ENCODE data around the gene TAF4.

The TAF4 gene

DNA sequence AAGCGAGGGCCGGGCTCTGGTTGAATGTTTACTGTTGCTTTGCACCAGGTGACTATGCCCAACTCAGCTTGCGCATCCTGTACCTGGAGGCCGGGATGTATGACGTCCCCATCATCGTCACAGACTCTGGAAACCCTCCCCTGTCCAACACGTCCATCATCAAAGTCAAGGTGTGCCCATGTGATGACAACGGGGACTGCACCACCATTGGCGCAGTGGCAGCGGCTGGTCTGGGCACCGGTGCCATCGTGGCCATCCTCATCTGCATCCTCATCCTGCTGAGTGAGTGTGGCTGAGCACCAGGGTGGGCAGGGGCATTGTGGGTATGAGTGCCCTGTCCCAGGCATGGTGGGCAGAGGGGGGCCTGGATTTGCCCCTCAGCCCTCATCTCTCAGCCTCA lies 136.1 kb downstream of the TAF4 start:
- DNase-seq = no peak

DNA sequence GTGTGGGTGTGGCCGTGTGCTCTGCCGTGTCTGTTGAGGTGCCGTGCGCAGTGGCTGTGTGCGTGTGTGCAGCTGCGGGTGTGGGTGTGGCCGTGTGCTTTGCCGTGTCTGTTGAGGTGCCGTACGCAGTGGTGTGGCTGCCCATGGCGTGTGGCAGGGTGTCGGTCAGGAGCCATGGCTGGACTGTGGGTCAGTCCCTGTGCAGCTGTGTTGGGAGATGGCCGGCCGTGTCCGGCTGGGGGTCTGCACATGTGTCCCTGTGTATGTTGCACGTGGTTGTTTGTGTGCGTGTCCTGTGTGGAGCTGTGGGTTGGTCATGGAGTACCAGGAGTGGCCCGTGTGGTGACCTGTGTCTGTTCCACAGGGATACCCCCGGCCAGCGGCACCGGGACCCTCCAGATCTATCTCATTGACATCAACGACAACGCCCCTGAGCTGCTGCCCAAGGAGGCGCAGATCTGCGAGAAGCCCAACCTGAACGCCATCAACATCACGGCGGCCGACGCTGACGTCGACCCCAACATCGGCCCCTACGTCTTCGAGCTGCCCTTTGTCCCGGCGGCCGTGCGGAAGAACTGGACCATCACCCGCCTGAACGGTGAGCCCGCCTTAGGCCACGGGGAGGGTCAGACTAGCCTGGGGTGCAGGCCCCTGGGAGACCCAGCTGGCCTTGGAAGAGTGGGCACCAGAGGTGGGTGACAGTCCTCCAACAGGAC lies 137.7 kb downstream of the TAF4 start:
- no peak for DNase-seq

DNA sequence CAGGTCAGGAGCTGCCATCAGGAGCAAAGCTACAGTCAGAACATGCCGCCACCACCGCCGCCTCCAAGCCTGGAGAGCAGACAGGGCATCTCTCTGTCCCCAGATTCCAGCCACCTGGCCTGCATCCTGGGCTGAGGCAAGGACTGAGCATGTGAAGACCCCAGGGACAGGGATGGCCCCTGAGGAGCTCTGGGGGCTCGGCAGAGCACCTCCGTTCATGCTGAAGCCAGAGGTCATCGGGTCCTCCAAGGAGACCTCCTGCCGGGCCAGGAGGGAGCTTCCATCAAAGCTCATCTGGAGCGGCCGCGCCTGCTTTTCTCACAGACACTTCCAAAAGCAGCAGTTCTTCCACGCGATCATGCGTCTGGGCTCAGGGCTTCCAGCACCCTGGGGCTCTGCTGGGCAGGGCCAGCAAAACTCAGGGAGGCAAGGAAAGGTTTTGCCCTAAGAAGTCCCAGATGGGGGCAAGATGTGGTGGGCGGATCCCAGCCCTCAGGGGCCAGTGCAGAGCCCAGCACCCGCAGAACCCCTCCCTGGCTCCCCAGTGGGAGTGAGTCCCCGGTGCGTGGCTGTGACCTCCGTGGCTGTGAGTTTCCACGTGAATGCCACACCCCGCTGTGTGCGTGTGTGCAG lies 138.4 kb downstream of the TAF4 start:
- DNase-seq = no peak

DNA sequence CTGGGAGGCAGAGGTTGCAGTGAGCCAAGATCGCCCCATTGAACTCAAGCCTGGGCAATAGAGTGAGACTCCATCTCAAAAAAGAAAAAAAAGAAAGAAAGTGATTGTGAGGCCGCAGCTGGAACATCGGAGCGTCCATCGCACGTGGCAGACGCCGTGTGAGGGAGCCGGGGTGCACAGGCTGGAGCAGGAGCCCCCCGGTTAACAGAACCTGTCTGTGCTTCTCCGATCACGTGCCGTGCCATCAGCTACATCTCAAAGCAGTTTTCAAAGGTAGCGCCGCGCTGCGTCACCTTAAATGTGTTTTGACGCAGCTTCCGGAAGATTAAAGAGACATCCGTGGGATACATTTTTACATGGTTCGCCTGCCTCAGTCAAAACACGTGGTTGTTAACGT lies 138.9 kb downstream of the TAF4 start:
- no peak for DNase-seq

DNA sequence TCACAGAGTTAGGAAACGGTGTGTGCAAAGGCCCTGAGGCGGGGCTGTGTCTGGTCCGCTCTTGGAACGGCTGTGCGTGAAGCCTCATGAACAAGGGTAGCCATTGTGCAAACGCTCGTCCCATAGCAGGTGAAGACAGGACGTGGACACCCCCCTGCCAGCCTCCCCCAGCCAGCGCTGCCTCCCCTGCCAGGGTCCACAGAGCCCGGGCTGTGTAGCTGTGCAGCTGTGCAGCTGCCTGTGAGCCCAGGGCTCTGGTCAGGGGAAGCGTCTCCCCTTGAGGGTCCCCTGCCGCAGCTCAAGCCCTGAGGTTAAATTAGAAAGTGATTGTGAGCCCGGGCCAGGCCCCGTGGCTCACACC lies 139.4 kb downstream of the TAF4 start:
- DNase-seq = no peak

DNA sequence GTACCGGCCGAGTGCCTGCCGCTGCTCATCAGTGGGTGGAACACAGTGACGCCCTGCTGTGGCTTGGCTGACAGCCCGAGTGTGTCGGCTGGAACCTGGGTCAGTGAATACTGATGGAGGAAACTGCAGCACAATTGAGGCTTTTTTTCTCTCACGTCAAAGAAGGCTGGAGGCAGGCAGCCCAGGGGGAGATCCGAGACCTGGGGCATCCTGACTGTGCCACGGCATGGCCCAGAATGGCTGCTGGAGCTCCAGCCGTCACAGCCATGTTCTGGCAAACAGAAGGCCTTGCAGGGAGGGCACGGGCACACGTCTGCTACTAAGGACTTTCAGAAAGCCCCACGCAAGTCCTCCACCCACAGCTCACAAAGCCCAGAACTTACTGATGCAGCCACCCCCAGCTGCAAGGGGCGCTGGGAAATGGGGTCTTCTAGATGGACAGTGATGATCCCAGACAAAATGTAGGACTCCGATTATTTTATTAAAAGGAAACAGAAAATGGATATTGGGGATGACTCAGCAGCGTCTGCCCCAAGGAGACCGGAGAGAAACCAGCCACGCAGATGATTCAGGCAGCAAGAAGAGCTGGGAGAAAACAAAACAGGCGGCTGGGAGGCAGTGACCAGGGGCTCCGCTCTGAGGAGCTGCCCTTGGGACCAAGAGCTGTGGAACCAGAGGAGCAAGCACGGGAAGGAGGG lies 140.0 kb downstream of the TAF4 start:
- no peak for DNase-seq

DNA sequence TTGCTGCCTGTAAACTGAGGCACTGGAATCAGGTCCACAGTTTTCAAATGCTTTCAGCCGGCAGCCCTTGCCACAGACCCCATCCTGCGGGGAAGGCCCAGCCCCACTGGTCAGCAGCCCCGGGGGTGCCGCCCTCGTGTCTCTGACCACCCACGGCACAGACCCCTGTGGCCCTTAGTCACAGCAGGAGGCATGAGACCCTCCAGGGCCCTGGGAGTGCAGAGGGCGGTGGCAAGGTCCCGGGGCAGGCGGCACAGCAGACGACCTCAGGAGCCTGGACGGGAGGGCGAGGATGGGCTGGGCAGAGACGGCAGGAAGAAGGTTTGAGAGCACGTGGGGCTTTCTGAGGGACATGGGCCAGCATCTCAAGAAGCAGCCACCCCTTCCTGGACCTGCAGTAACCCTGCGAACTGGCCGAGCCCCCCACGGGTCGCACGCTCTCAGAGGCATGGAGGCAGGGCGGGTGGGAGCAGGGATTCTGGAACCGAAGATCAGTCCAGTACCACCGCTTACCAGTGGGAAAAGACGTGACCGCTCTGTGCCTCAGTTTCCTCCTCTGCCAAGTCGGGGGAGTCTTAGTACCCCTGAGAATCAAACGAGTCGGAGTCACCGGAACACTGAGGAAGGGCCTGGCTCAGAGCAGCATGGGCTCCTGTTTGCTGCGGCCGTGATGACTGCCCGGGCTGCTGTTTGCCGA lies 140.7 kb downstream of the TAF4 start:
- DNase-seq = no peak

Data from activated CD4-positive, alpha-beta T cell treated with anti-CD3 and anti-CD28 coated beads for 1 hour (primary cell).